Activated T-cell treated with anti-CD3 and anti-CD28 coated beads for 48 hours (primary cell): ENCODE results near the gene CKAP5.

Experiments used
- DNase-seq: peaks from one replicate; pipeline ENCODE4 v3.0.0-alpha.2; 2020; ENCODE audit warnings: low read depth

Gene CKAP5

DNA sequence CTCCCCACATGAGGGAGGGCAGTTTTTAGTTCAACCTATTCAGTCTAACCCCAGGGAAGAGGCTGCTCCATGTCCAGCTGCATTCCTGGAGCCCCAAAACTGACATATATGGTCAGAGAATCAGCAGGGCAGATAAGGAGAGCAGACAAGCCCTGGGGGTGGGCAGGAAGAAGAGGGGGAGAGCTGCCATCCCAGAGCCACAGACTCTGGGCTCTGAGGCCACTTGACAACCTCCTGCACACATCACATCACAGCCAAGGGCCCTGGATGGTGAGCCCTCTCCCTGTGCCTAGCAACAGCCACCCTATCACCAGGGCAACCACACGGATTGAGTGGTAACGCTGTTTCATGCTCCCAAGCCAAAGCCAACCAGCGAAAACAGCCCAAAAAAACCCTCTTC lies 148.8 kb downstream of the CKAP5 start:
- no peak for DNase-seq

DNA sequence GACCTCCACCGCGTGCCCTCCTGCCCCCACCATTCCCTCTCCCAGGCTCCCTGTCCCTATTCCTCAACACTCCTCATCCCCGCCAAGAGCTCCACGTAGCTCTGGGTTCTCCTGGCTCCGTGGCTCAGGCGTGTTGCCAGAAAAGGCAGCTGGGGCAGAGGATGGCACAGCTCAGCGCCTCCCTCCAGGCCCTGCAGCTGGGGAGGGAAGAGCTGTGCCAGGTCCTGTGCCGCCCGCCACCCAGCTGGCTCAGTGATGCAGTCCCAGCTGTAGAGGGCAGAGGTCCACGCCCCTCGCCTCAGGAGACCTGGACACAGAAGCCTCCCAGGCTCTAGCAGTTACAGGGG lies 149.9 kb downstream of the CKAP5 start:
- no peak for DNase-seq

DNA sequence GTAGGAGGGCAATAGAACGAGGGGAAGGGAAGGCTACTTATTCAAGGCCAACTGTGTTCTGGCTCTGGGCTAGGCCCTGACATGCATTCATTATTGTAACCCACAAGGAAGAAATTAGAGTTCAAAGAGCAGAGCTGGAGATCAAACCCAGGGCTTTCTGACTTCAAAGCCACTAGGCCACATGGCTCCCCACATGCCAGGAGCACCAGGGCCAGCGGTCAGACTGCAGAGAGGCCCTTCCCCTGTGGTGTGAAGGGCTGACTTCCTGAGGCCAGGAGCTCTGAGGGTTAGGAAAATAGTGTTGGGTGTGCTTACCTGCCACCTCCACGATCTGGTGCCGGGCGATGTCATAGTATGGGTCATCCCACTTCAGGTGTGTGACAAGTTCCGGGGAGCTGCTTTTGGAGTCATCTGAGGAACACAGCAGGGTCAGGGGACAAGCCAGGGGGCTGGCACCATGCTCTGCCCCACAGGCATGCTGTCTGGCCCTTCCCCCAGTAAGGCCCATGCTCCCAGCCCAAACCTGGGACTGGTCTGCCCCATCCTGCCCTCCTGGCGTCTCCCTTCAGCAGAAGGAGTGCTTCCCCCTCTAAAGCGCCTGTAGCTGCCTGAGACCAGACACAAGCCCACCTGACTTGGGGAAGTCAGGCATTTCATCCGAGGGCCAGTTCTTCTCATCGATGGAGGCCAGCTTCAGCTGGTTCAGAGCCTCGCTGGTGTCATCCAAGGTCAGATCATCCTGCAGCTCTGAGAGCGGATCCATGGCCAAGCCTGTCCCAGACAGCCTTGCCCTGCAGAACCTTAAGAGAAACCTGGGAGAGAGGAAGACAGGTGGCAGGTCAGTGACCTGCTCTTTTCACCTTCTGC lies 150.5 kb downstream of the CKAP5 start:
- no peak for DNase-seq

DNA sequence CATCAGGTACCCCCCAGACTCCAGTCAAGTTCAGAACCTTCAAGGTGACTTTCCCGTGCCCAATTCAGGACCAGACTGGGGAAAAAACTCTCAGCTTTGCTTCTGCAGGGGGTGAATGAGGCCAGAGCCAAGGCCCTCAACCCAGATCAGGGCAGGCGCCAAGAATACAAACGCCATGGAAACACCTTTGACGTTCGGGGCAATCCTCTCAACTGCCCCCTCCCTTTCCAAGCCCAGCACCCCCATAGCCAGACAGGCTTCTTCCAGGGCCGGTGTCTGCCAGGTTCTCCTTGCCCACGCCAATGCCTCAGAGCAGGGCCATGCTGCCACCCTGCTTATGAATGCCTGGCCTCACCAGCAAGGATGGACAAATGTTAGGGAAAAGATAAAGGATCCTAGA lies 151.5 kb downstream of the CKAP5 start:
- no peak for DNase-seq

DNA sequence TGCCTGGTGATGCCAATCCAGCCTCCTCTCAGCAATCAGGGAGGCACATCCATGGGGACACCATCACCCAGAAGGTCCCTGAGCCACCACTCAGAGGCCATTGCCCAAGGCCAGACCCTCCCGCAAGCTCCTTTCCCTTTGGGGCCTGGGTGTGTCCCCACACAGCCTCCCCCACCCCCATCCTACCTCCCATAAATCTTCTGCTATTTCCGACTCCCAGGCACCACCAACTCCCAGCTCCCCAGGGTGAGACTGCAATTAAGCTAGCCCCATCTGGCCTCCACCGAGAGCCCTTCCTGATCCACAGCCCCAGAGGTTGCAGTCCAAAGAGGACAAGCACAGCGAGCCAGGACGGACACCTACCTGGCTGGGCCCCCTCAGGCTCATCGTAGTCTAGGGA lies 152.0 kb downstream of the CKAP5 start:
- no peak for DNase-seq

DNA sequence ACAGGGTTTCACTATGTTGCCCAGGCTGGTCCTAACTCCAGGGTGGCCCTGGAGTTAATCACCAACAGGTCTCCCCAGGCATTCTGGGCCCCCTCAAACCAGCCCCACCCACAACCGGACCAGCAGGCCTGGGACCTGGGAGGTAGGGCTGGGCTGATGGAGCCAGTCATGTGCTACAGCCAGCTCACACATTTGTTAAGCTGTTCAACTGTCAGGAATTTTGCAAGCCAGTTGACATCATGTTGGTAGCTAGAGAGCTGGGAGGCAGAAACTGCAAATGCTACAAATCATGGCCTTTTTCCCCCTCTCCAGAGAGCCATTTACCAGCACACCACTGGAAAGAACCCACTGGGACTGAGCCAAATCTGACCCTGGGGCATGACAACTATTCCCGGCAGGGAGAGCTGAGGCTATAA lies 152.5 kb downstream of the CKAP5 start:
- DNase-seq = no peak
